HEK293 (cell line): Measurements from ENCODE around the gene SLC5A1.

Experiments used
- CTCF ChIA-PET: fragments of 350-600 bp; formaldehyde crosslinking; extraction: SDS; loops from one replicate; lab custom pipeline; 2021; ENCODE audit warnings: antibody characterized with exemption; lab: Yijun Ruan, JAX
- POLR2A ChIA-PET: fragments of 300-600 bp; formaldehyde crosslinking; extraction: SDS; loops from one replicate; lab custom pipeline; 2020; ENCODE audit warnings: antibody characterized with exemption, inconsistent platforms; lab: Yijun Ruan, JAX
- H3K27ac ChIP-seq: fragments of 200-500 bp; sonication (Bioruptor generic); 2 replicates; pipeline ENCODE4 v1.5.1; 2014; ENCODE audit warnings: low read depth, low read length, control low read depth, inconsistent platforms; ENCODE audit errors: extremely low read depth
- H3K36me3 ChIP-seq, 2 experiments: fragments of 200-500 bp in 1 of 2; sonication (Bioruptor generic) in 1 of 2; 1 replicate in 1 of 2; 2 replicates in 1 of 2; pipeline ENCODE4 v1.5.1; 2014 to 2017; ENCODE audit warnings: inconsistent platforms in 2 of 2, low read length in 2 of 2; ENCODE audit not compliant: control insufficient read depth in 2 of 2, insufficient read depth in 1 of 2
- H3K4me1 ChIP-seq: fragments of 200-500 bp; sonication (Bioruptor generic); 2 replicates; pipeline ENCODE4 v1.5.1; 2014; ENCODE audit warnings: mild to moderate bottlenecking, low read length, inconsistent platforms; ENCODE audit not compliant: control insufficient read depth, insufficient read depth
- H3K4me3 ChIP-seq: 2 replicates; pipeline ENCODE4 v1.5.1; 2011; ENCODE audit warnings: low read depth, mild to moderate bottlenecking, control low read depth, low read length, moderate library complexity
- H3K9me3 ChIP-seq: fragments of 200-500 bp; sonication (Bioruptor generic); 2 replicates; pipeline ENCODE4 v1.5.1; 2014; ENCODE audit warnings: low read depth, low read length, inconsistent platforms; ENCODE audit not compliant: control insufficient read depth, insufficient read depth
- FEZF1 ChIP-seq: fragments of 450-650 bp; formaldehyde crosslinking; IDR thresholded peaks from 2 replicates; pipeline ENCODE4 v1.5.1; 2016; ENCODE audit warnings: missing biosample characterization, missing genetic modification characterization
- PRDM1 ChIP-seq: fragments of 450-650 bp; formaldehyde crosslinking; IDR thresholded peaks from 2 replicates; pipeline ENCODE4; 2016; ENCODE audit warnings: missing biosample characterization, missing genetic modification characterization
- PRDM10 ChIP-seq: fragments of 450-650 bp; formaldehyde crosslinking; IDR thresholded peaks from 2 replicates; pipeline ENCODE4 v1.5.1; 2016; ENCODE audit warnings: missing biosample characterization, missing genetic modification characterization
- PRDM6 ChIP-seq: fragments of 450-650 bp; formaldehyde crosslinking; IDR thresholded peaks from 2 replicates; pipeline ENCODE4 v1.5.1; 2017; ENCODE audit warnings: missing biosample characterization, missing genetic modification characterization
- TCF7L2 ChIP-seq: IDR thresholded peaks from 2 replicates; pipeline ENCODE4 v1.6.1; 2011; ENCODE audit warnings: low read depth, mild to moderate bottlenecking, inconsistent platforms, low read length, moderate library complexity, borderline replicate concordance
- WT1 ChIP-seq: fragments of 450-650 bp; formaldehyde crosslinking; IDR thresholded peaks from 2 replicates; pipeline ENCODE4 v1.5.1; 2016; ENCODE audit warnings: missing biosample characterization, missing genetic modification characterization
- ZBTB48 ChIP-seq: fragments of 450-650 bp; formaldehyde crosslinking; IDR thresholded peaks from 2 replicates; pipeline ENCODE4 v1.5.1; 2016; ENCODE audit warnings: missing biosample characterization, missing genetic modification characterization
- ZBTB7A ChIP-seq: fragments of 450-650 bp; formaldehyde crosslinking; IDR thresholded peaks from 2 replicates; pipeline ENCODE4 v1.5.1; 2016; ENCODE audit warnings: low read depth, missing biosample characterization, missing genetic modification characterization
- ZFHX2 ChIP-seq: fragments of 450-650 bp; formaldehyde crosslinking; conservative IDR thresholded peaks from 2 replicates; pipeline ENCODE4 v1.5.1; 2016; ENCODE audit warnings: missing biosample characterization, missing genetic modification characterization
- ZNF10 ChIP-seq: fragments of 450-650 bp; formaldehyde crosslinking; IDR thresholded peaks from 2 replicates; pipeline ENCODE4 v1.5.1; 2017; ENCODE audit warnings: missing biosample characterization, missing genetic modification characterization
- ZNF16 ChIP-seq: fragments of 450-650 bp; formaldehyde crosslinking; IDR thresholded peaks from 2 replicates; pipeline ENCODE4 v1.5.1; 2016; ENCODE audit warnings: low read depth, missing biosample characterization, missing genetic modification characterization
- ZNF202 ChIP-seq: fragments of 450-650 bp; formaldehyde crosslinking; IDR thresholded peaks from 2 replicates; pipeline ENCODE4 v1.5.1; 2016; ENCODE audit warnings: missing biosample characterization, missing genetic modification characterization, borderline replicate concordance
- ZNF26 ChIP-seq: fragments of 450-650 bp; formaldehyde crosslinking; IDR thresholded peaks from 2 replicates; pipeline ENCODE4 v1.5.1; 2016; ENCODE audit warnings: missing biosample characterization, missing genetic modification characterization
- ZNF266 ChIP-seq: fragments of 450-650 bp; formaldehyde crosslinking; IDR thresholded peaks from 2 replicates; pipeline ENCODE4 v1.5.1; 2016; ENCODE audit warnings: missing biosample characterization, missing genetic modification characterization, low read depth
- ZNF280C ChIP-seq: fragments of 450-650 bp; formaldehyde crosslinking; IDR thresholded peaks from 2 replicates; pipeline ENCODE4 v1.5.1; 2016; ENCODE audit warnings: missing biosample characterization, missing genetic modification characterization
- ZNF324 ChIP-seq: fragments of 450-650 bp; formaldehyde crosslinking; IDR thresholded peaks from 2 replicates; pipeline ENCODE4 v1.5.1; 2016; ENCODE audit warnings: missing biosample characterization, missing genetic modification characterization
- ZNF48 ChIP-seq: fragments of 450-650 bp; formaldehyde crosslinking; IDR thresholded peaks from 2 replicates; pipeline ENCODE4 v1.5.1; 2016; ENCODE audit warnings: missing biosample characterization, missing genetic modification characterization
- ZNF548 ChIP-seq: fragments of 450-650 bp; formaldehyde crosslinking; IDR thresholded peaks from 2 replicates; pipeline ENCODE4 v1.5.1; 2016; ENCODE audit warnings: missing biosample characterization, missing genetic modification characterization
- ZNF549 ChIP-seq: fragments of 450-650 bp; IDR thresholded peaks from 2 replicates; pipeline ENCODE4 v1.5.1; 2018; ENCODE audit warnings: missing biosample characterization, missing genetic modification characterization, mild to moderate bottlenecking, inconsistent platforms, moderate library complexity
- ZNF645 ChIP-seq: fragments of 450-650 bp; formaldehyde crosslinking; IDR thresholded peaks from 2 replicates; pipeline ENCODE4; 2016; ENCODE audit warnings: missing biosample characterization, missing genetic modification characterization
- ZNF658 ChIP-seq: fragments of 450-650 bp; formaldehyde crosslinking; IDR thresholded peaks from 2 replicates; pipeline ENCODE4; 2016; ENCODE audit warnings: missing biosample characterization, missing genetic modification characterization
- ZNF837 ChIP-seq: fragments of 450-650 bp; formaldehyde crosslinking; IDR thresholded peaks from 2 replicates; pipeline ENCODE4 v1.5.1; 2016; ENCODE audit warnings: missing biosample characterization, missing genetic modification characterization

SLC5A1 gene

GRCh38 chr22:32042924-32043323, at the start of gene SLC5A1:
Gene SLC5A1, plus strand, starts transcription at chr22:32043261. Its CDS starts 21 bp downstream, at chr22:32043282.
- CTCF ChIA-PET: no interaction called here
- Histone ChIP-seq H3K36me3 (no peaks in the 10 kb centered on the region), H3K27ac (no peak within 1 kb of the TSS), H3K9me3 (no peaks in the 10 kb centered on the region), H3K4me1 (no peaks in the 10 kb centered on the region), H3K4me3 (no peak within 1 kb of the TSS)
- no peak for TF ChIP-seq ZNF202 (tag by site-specific recombination)
- no peak for TF ChIP-seq ZNF549 (tag by site-specific recombination)
- TF ChIP-seq ZNF645 (tag by site-specific recombination): no peak
- no peak for TF ChIP-seq ZNF10
- no peak for TF ChIP-seq ZBTB7A (tag by site-specific recombination)
- TF ChIP-seq PRDM1: no peak
- no peak for TF ChIP-seq ZNF548
- TF ChIP-seq ZNF658: no peak
- TF ChIP-seq ZFHX2 (tag by site-specific recombination): no peak
- TF ChIP-seq ZNF324: no peak
- POLR2A ChIA-PET: no interaction called here

- no peak overlapping the region for H3K27ac ChIP-seq
- no peak overlapping the region for H3K4me3 ChIP-seq
- POLR2A ChIA-PET: no interaction called here
- TF ChIP-seq ZNF280C (tag by site-specific recombination) (no peak), PRDM6 (no peak), ZNF324 (no peak), FEZF1 (tag by site-specific recombination) (no peak), PRDM10 (no peak), ZNF266 (tag by site-specific recombination) (no peak), ZNF48 (tag by site-specific recombination) (no peak), WT1 (no peak), ZNF837 (tag by site-specific recombination) (no peak), TCF7L2 (no peak), ZNF26 (tag by site-specific recombination) (no peak), ZBTB48 (tag by site-specific recombination) (no peak), ZNF16 (no peak)
- TF ChIP-seq, all 188 proteins: peak for 0
- CTCF ChIA-PET: interaction anchor here (0.6 to 2.4 kb wide), 11 partner anchors 11 to 536 kb away, joined by 3 to 6 read pairs (median 3); no protein-coding TSS in a partner anchor
- Histone ChIP-seq H3K4me1 (no peaks in the 10 kb centered on the region), H3K9me3 (no peaks in the 10 kb centered on the region), H3K36me3 (no peaks in the 10 kb centered on the region)
These were observed 48.0 kb upstream of the SLC5A1 start for GRCh38 chr22:31995046-31995445.
